Measurements from ENCODE around the gene ATP23. TPM values are rescaled to one million over a fixed set of nuclear protein-coding genes. Genes with fewer than 3 reads are reported as not detected.

ATP23 gene, protein sequence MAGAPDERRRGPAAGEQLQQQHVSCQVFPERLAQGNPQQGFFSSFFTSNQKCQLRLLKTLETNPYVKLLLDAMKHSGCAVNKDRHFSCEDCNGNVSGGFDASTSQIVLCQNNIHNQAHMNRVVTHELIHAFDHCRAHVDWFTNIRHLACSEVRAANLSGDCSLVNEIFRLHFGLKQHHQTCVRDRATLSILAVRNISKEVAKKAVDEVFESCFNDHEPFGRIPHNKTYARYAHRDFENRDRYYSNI
- total RNA-seq = 3.9 and 9.1 TPM in 2 replicates

DNA sequence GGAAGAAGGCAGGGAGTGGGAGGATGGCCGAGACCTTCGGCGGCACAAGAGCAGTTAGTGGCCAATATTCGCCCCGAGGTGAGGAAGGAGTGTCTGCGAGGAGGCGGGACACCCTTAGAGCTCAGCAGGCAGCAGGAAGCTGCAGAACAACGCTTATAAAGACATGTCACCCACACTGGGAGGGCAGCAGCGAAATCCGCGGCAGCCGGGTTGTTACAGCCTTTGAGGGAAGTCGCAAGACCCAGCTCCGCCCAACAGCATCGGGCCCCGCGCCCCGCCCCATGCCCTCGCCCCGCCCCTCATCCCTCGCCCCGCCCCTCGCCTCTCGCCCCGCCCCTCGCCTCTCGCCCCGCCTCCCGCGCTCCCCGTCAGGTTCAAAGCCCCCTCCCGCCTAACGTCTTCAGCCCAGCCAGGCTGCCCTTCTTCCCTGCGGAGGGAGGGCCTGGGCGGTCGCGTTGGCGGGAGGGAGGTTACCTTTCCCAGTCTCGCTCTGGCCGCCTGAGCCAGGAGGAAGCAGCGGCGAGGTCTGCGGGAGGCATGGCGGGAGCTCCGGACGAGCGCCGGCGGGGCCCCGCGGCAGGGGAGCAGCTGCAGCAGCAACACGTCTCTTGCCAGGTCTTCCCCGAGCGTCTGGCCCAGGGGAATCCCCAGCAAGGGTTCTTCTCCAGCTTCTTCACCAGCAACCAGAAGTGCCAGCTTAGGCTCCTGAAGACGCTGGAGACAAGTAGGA is at the start of gene ATP23:
Gene ATP23 (plus strand): TSS at position 403 of the 730 bp plus-strand sequence. CDS start 135 bp downstream, at position 538.

Other genes with a start within 250 kb of the ATP23 start
- gene OS9, start 247.4 kb upstream of the ATP23 start, total RNA-seq = 214 and 236 TPM in 2 replicates
- gene AGAP2, start 202.8 kb upstream of the ATP23 start, total RNA-seq = 0.33 and 0.39 TPM in 2 replicates
- gene TSPAN31, start 196.5 kb upstream of the ATP23 start, total RNA-seq = 51.8 and 80.0 TPM in 2 replicates
- 150 and 200 TPM in 2 replicates for gene CDK4, start 189.3 kb upstream of the ATP23 start, total RNA-seq
- 1.8 and 2.0 TPM in 2 replicates for gene MARCHF9, start 186.5 kb upstream of the ATP23 start, total RNA-seq
- 2.9 and 3.9 TPM in 2 replicates for gene CYP27B1, start 174.5 kb upstream of the ATP23 start, total RNA-seq
- 4.7 and 6.6 TPM in 2 replicates for gene METTL1, start 169.5 kb upstream of the ATP23 start, total RNA-seq
- 6.3 and 6.6 TPM in 2 replicates for gene EEF1AKMT3, start 169.0 kb upstream of the ATP23 start, total RNA-seq
- gene TSFM, start 158.8 kb upstream of the ATP23 start, total RNA-seq = 10.6 and 12.3 TPM in 2 replicates
- gene AVIL, start 122.8 kb upstream of the ATP23 start, total RNA-seq = 1.1 and 2.7 TPM in 2 replicates
- gene CTDSP2, start 94.8 kb upstream of the ATP23 start, total RNA-seq = 51.9 and 76.6 TPM in 2 replicates

All from placental epithelial cell (primary cell).